NCI-H2081 (cell line): Measurements from ENCODE around the gene CENPVL1.
"Not testable (repeated sequence)": the region's sequence is repeated elsewhere in the genome, so short reads cannot be mapped to it uniquely, and the experiment has no call there.

Experiments
- DNase-seq, 2 experiments: peaks; one replicate each; lab custom pipeline; 2025; lab: John Stamatoyannopoulos, UW

CENPVL1 gene

DNA sequence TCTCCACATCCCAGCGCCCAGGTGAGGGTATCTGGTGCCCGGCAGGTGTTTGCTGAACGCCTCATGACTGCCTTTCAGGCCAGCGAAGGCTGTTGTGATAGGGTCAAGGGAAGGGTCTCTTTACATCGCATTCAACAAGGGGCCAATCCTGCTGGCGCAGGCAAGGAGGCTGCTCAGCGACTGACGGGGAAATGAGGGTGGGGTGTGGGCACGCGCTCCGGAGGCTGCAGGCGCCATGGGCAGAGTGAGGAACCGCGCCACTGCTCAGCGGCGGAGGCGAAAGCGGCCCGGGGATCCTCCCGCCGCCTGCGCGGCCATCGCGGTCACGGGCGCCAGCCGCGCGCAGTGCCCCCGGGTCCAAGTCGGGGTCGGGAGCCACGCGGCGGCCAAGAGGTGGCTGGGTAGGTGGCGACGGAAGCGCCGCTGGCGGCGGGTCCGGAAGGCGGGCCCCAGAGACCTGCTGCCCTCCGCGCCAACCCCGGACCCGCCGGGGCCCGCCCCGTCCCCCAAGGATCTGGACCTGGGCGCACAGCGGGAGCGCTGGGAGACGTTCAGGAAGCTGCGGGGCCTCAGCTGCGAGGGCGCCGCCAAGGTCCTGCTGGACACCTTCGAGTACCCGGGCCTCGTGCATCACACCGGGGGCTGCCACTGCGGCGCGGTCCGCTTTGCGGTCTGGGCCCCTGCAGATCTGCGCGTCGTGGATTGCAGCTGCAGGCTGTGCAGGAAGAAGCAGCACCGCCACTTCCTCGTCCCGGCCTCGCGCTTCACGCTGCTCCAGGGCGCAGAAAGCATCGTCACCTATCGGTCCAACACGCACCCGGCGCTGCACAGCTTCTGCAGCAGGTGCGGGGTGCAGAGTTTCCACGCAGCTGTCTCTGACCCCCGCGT lies at the start of gene CENPVL1:
CENPVL1 (plus strand) TSS at position 236 of the 888 bp plus-strand sequence; CDS start at position 236, 0 bp downstream.
- DNase-seq = not testable (repeated sequence)

DNA sequence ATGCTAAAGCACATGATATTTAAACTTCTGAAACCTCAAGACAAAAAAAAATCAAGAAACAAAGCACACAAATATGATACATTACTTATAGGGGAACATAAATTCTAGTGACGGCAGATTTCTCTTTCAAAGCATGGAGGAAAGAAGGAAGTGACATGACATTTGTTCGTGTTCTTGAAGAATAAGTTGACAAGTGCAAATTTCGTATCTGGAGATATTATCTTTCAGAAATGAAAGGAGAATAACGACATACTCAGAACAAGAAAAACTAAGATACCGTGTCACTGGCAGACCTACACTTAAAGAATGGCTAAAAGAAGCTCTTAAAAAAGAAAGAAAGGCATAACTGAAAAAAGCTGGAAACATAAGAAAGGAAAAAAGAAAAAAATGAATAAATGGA lies 44.3 kb upstream of the CENPVL1 start:
- no peak for DNase-seq

DNA sequence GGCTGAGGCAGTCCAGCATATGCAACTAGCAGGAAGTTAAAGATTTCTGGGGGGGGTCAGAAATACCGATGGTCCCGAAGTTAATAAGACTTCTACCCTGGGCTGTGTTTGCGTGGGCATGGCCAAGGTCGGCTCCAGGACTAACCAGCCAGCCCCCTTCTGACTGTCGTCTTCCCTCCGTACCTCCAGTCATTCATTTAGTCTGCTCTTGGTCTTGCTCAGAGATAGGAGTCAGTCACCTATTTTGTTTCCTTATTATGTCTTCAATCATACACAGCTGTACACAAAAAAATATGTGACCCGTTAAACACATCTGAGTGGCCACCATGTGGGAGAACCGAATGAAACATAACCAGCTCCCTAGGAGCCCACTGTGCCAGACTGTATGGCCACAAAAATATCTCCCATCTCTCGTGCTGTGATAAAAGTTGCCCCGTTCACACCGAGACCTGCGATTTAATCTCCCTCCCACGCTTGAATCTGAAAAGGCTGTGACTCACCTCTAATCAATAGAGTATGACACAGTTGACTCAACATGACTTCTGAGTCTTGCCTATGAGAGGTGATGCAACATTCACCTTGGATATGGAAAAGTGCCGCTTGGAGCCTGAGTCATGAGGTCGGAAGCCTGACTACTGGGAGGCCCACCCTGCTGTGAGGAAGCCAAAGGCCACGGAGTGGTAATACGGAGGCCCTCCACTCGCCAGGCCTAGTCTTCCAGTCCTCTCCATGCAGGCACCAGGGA lies 30.5 kb upstream of the CENPVL1 start:
- DNase-seq = not testable (repeated sequence)

DNA sequence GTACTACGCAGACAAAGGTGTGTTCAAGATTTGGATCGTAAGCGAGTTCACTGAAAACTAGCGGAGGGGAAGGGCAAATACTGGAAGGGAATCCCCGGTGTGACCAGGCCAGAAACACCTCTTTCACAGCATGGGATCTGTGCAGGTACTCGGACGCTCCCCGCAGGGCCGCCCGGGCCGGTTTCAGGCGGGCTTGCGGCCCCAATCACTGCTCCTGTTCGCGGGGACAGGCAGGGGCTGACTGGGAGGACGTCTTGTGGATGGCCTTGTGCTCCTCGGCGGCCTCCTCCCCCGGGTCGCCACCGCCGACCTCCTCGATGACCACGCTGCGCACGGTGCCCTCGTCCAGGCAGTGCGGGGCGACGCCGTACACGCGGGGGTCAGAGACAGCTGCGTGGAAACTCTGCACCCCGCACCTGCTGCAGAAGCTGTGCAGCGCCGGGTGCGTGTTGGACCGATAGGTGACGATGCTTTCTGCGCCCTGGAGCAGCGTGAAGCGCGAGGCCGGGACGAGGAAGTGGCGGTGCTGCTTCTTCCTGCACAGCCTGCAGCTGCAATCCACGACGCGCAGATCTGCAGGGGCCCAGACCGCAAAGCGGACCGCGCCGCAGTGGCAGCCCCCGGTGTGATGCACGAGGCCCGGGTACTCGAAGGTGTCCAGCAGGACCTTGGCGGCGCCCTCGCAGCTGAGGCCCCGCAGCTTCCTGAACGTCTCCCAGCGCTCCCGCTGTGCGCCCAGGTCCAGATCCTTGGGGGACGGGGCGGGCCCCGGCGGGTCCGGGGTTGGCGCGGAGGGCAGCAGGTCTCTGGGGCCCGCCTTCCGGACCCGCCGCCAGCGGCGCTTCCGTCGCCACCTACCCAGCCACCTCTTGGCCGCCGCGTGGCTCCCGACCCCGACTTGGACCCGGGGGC lies 28.2 kb upstream of the CENPVL1 start:
- not testable (repeated sequence) for DNase-seq

DNA sequence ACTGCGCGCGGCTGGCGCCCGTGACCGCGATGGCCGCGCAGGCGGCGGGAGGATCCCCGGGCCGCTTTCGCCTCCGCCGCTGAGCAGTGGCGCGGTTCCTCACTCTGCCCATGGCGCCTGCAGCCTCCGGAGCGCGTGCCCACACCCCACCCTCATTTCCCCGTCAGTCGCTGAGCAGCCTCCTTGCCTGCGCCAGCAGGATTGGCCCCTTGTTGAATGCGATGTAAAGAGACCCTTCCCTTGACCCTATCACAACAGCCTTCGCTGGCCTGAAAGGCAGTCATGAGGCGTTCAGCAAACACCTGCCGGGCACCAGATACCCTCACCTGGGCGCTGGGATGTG lies 27.6 kb upstream of the CENPVL1 start, which contains the start of gene CENPVL2:
CENPVL2 (minus strand) TSS at position 112 of the 343 bp plus-strand sequence; CDS start at position 112, 0 bp downstream.
- not testable (repeated sequence) for DNase-seq

DNA sequence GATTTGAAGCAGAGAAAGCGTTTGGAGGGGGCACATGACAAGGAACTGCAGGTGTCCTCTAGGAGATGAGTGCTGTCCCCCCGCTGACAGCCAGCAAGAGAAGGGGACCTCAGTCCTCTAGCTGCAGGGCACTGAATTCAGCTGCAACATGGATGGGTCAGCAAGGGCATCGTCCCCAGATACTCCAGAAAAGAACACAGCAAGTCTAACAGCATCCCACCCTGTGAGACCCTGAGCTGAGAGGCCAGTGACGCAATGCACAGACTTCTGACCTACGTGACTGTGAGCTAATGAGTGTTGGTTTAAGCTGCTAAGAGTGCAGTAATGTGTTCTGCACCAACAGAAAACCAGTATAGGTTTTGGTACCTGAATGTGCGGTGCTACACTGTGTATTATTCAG lies 16.1 kb upstream of the CENPVL1 start:
- no peak for DNase-seq

DNA sequence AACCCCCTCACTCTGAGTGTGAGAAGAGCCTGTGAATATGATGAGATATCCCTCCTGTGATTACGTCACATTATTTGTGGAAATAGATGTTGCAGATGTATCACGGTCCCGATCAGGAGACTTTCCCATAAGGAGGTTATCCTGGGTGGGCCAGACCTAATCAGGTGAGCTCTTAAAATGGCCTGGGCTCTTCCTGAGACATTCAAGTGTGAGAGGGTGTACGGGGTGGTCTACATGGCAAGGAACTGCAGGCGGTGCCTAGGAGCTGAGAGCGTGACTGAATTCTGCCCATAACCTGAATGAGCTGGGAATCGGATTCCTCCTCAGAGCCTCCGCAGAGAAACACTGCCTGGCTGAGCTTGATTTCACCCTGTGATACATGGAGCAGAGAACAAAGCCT lies 12.9 kb upstream of the CENPVL1 start:
- DNase-seq = no peak

DNA sequence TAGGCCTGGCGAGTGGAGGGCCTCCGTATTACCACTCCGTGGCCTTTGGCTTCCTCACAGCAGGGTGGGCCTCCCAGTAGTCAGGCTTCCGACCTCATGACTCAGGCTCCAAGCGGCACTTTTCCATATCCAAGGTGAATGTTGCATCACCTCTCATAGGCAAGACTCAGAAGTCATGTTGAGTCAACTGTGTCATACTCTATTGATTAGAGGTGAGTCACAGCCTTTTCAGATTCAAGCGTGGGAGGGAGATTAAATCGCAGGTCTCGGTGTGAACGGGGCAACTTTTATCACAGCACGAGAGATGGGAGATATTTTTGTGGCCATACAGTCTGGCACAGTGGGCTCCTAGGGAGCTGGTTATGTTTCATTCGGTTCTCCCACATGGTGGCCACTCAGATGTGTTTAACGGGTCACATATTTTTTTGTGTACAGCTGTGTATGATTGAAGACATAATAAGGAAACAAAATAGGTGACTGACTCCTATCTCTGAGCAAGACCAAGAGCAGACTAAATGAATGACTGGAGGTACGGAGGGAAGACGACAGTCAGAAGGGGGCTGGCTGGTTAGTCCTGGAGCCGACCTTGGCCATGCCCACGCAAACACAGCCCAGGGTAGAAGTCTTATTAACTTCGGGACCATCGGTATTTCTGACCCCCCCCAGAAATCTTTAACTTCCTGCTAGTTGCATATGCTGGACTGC lies 2.8 kb downstream of the CENPVL1 start:
- not testable (repeated sequence) for DNase-seq

DNA sequence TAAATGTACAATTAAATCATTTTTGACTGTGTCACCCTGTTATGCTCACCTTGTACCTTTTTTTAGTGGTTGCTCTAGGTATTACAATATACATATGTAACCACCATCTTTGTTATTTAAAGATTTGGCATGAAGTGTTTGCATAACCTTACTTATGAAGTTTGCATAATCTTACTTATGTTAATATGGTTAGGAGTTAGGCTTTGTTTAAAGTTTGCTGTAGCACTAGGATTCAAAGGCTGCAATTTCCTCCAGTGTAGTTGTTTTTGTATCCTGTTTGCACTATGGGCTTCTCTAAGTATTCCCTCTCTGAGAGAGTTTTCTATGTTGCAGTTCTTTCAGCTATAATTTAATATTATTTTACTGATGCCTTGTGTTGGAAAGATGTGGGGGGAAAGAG lies 17.9 kb downstream of the CENPVL1 start:
- no peak for DNase-seq

DNA sequence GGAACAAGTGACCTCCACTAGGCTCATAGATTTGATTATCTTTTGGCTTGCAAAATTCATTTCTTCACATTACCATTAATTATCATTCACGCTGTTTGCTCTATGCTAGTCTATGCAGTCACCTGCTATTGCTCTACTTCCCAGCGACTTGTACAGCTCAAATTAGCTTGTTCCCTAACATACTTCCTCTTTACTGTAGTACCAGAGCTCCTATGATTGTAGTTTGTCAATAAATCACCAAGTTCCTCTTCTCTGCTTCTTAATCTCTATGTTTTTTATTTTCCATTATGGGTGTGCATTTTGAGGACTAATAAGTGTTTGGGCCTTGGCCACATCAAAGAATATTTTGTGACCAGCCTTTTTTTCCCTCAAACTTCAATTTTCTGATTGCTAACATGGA lies 26.8 kb downstream of the CENPVL1 start:
- DNase-seq = no peak

DNA sequence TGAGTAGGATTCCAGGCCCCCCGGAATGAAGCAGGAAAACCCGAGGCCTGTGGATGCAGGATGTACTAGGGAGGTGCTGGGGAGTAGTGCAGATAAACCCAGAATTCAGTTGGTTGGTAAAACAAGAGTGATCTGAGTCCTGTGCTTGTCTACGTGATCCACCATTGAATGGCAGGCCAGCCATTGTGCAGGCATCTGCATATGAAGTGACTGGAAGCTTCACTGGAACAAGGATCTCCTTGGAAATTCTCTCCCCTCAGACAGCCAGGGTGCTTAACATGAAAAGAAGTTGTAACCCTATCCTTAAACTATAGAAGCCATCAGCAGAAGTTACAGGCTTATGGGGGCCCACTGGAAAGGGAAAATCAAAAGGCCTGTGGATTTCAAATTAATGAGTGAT lies 32.3 kb downstream of the CENPVL1 start:
- DNase-seq = no peak

DNA sequence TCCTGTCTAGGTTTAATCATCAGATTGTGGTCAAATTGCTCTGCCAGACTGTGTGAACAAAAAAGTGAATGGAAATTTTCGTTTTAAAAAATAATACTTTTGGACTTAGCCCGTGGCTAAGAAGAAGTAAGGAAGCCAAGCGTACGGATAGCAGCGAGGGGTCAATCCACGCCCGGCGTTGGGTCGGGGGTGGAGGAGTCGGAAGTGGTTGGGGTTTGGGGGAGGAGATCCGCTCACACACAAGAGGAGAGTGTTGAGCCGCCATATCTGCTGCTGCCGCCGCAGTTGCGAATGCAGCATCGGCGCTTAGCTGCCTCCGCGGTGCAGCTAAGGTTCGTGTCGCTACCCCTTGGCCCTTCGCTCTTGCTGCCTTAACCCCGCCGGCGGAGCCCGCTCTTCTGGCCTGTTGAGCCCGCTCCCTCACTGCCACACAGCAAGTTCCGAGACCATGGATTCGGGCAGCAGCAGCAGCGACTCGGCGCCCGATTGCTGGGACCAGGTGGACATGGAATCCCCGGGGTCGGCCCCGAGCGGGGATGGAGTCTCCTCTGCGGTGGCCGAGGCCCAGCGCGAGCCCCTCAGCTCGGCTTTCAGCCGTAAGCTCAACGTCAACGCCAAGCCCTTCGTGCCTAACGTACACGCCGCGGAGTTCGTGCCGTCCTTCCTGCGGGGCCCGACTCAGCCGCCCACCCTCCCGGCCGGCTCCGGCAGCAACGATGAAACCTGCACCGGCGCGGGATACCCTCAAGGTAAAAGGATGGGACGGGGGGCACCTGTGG lies 33.1 kb downstream of the CENPVL1 start, which contains the start of gene GSPT2:
GSPT2 (plus strand) TSS at position 264 of the 779 bp plus-strand sequence; CDS start at position 449, 185 bp downstream.
- DNase-seq = peak; percentile 67 to 76

DNA sequence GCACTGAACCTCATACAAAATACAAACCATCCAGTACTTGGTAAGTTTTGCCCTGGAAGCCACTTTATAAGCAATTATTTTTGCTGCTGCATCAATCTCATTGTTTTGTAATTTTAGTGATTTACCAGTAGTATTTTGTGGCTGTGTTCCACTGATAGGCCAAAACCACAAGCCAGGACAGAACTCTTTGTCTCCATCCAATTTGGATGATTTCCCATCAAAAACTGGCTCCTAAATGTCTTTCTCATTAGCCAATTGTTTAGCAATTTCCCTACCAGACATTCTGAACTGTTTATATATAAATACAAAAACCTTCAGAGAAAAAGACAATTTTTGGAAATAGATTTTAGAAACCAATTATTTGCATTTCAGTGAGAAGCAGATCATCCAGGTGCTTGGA lies 37.4 kb downstream of the CENPVL1 start:
- no peak for DNase-seq

DNA sequence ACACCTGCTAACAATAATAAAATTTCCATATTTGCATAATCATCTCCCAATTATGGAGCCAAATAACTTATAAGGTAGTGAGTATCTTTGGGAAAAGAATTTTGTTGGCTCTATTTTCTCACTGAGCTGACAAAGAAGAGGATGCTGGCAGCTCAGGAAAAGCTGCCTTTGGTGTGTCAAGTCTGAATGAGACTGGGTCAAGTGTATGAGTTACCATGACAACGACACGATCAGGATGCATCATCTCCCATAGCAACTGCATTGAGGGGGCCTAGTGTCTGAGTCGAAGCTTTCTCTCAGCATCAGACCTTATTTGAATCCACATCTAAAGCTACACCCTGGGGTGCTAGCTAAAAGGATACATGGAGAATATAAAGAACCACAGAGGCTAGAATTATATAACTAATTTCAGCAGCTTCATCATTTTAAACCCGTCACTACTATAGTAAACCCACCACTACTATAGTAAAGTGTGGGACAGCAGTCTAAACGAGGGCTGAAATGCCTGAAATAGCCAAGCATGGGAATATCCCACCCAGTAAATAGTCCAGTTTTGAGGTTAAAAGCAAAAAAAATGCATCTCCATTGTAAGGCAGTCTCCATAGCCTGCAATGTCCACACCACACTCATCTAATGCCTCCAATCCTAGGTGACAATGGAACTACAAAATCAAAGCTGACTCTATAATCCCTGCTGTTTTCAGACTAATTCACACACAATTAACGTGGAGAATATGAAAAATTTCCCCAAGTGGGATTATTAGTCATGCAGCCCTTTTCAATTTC lies 48.9 kb downstream of the CENPVL1 start:
- no peak for DNase-seq

DNA sequence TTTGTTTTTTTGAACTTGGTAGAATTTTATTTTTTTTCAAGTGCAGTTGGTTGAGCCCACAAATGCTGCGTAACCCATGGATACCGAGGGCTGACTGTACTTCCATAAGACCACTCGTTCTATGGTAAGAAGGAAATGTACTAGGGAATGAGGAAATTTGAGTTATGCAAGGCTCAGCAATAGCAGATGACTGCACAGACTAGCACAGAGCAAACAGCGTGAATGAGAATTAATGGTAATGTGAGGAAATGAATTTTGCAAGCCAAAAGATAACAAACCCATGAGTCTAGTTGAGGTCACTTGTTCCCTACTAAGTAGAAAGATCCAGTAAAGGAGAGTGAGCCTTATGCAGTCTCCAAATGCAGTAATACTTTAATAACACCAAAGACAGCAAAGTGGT lies 50.3 kb downstream of the CENPVL1 start:
- DNase-seq = no peak
